HEK293 (cell line): ENCODE results near the gene RHBG.

Experiments used
- CTCF ChIA-PET: fragments of 350-600 bp; formaldehyde crosslinking; extraction: SDS; loops from one replicate; lab custom pipeline; 2021; ENCODE audit warnings: antibody characterized with exemption; lab: Yijun Ruan, JAX
- POLR2A ChIA-PET: fragments of 300-600 bp; formaldehyde crosslinking; extraction: SDS; loops from one replicate; lab custom pipeline; 2020; ENCODE audit warnings: antibody characterized with exemption, inconsistent platforms; lab: Yijun Ruan, JAX
- H3K27ac ChIP-seq: fragments of 200-500 bp; sonication (Bioruptor generic); 2 replicates; pipeline ENCODE4 v1.5.1; 2014; ENCODE audit warnings: low read depth, low read length, control low read depth, inconsistent platforms; ENCODE audit errors: extremely low read depth
- H3K36me3 ChIP-seq, 2 experiments: fragments of 200-500 bp in 1 of 2; sonication (Bioruptor generic) in 1 of 2; 1 replicate in 1 of 2; 2 replicates in 1 of 2; pipeline ENCODE4 v1.5.1; 2014 to 2017; ENCODE audit warnings: inconsistent platforms in 2 of 2, low read length in 2 of 2; ENCODE audit not compliant: control insufficient read depth in 2 of 2, insufficient read depth in 1 of 2
- H3K4me1 ChIP-seq: fragments of 200-500 bp; sonication (Bioruptor generic); 2 replicates; pipeline ENCODE4 v1.5.1; 2014; ENCODE audit warnings: mild to moderate bottlenecking, low read length, inconsistent platforms; ENCODE audit not compliant: control insufficient read depth, insufficient read depth
- H3K4me3 ChIP-seq: 2 replicates; pipeline ENCODE4 v1.5.1; 2011; ENCODE audit warnings: low read depth, mild to moderate bottlenecking, control low read depth, low read length, moderate library complexity
- H3K9me3 ChIP-seq: fragments of 200-500 bp; sonication (Bioruptor generic); 2 replicates; pipeline ENCODE4 v1.5.1; 2014; ENCODE audit warnings: low read depth, low read length, inconsistent platforms; ENCODE audit not compliant: control insufficient read depth, insufficient read depth
- AEBP2 ChIP-seq: fragments of 450-650 bp; formaldehyde crosslinking; IDR thresholded peaks from 2 replicates; pipeline ENCODE4 v1.5.1; 2016; ENCODE audit warnings: missing biosample characterization, missing genetic modification characterization, borderline replicate concordance
- HOXA7 ChIP-seq: sonication (generic); formaldehyde crosslinking; IDR thresholded peaks from 2 replicates; pipeline ENCODE4 v1.8.1; 2022; ENCODE audit warnings: missing genetic modification reagents, borderline replicate concordance
- PBX3 ChIP-seq: sonication (generic); formaldehyde crosslinking; IDR thresholded peaks from 2 replicates; pipeline ENCODE4 v1.8.1; 2022; ENCODE audit warnings: mild to moderate bottlenecking, moderate library complexity, missing genetic modification reagents
- ZBTB44 ChIP-seq: fragments of 450-650 bp; IDR thresholded peaks from 2 replicates; pipeline ENCODE4 v1.5.1; 2018; ENCODE audit warnings: missing biosample characterization, mild to moderate bottlenecking, missing genetic modification characterization
- ZNF114 ChIP-seq: fragments of 450-650 bp; formaldehyde crosslinking; IDR thresholded peaks from 2 replicates; pipeline ENCODE4 v1.5.0; 2017; ENCODE audit warnings: missing biosample characterization, missing genetic modification characterization
- ZNF248 ChIP-seq: fragments of 450-650 bp; formaldehyde crosslinking; IDR thresholded peaks from 2 replicates; pipeline ENCODE4 v1.5.1; 2017; ENCODE audit warnings: missing biosample characterization, missing genetic modification characterization
- ZNF302 ChIP-seq: fragments of 450-650 bp; formaldehyde crosslinking; IDR thresholded peaks from 2 replicates; pipeline ENCODE4 v1.5.1; 2016; ENCODE audit warnings: missing biosample characterization, missing genetic modification characterization, low read depth
- ZNF311 ChIP-seq: fragments of 450-650 bp; formaldehyde crosslinking; IDR thresholded peaks from 2 replicates; pipeline ENCODE4 v1.5.1; 2017; ENCODE audit warnings: missing biosample characterization, missing genetic modification characterization, borderline replicate concordance
- ZNF747 ChIP-seq: fragments of 450-650 bp; formaldehyde crosslinking; IDR thresholded peaks from 2 replicates; pipeline ENCODE4 v1.5.1; 2016; ENCODE audit warnings: missing biosample characterization, missing genetic modification characterization
- ZNF837 ChIP-seq: fragments of 450-650 bp; formaldehyde crosslinking; IDR thresholded peaks from 2 replicates; pipeline ENCODE4 v1.5.1; 2016; ENCODE audit warnings: missing biosample characterization, missing genetic modification characterization

The RHBG gene

GRCh38 chr1:156433602-156434001, 64.6 kb downstream of the RHBG start:
- Histone ChIP-seq H3K27ac (no peak overlapping the region), H3K4me1 (no peaks in the 10 kb centered on the region), H3K36me3 (no peaks in the 10 kb centered on the region), H3K9me3 (no peaks in the 10 kb centered on the region)
- CTCF ChIA-PET: interaction anchor here (1.4 to 2.1 kb wide), 2 partner anchors 12 to 48 kb away, joined by 7 to 12 read pairs; no protein-coding TSS in a partner anchor
- POLR2A ChIA-PET: no interaction called here
- TF ChIP-seq AEBP2 (tag by site-specific recombination): no peak
- TF ChIP-seq HOXA7 (CRISPR knock-in tag): no peak
- TF ChIP-seq PBX3 (CRISPR knock-in tag): no peak
- no peak for TF ChIP-seq ZNF311 (tag by site-specific recombination)
- no peak for TF ChIP-seq ZNF302 (tag by site-specific recombination)
- TF ChIP-seq ZNF114 (tag by site-specific recombination): no peak
- TF ChIP-seq ZNF248 (tag by site-specific recombination): no peak
- no peak for TF ChIP-seq ZNF837 (tag by site-specific recombination)
- TF ChIP-seq ZNF747 (tag by site-specific recombination): no peak
- TF ChIP-seq ZBTB44: no peak
- TF ChIP-seq, all 188 proteins: peak for 0
- no peak overlapping the region for H3K4me3 ChIP-seq
